ENCODE measurements around the gene RAB3B.
A peak's percentile ranks its signal among the peaks of the same experiment; 100 is the strongest.
"Not testable (repeated sequence)": the region's sequence is repeated elsewhere in the genome, so short reads cannot be mapped to it uniquely, and the experiment has no call there.

RAB3B gene

GRCh38 chr1:51919684-51920083, 70.8 kb downstream of the RAB3B start:
- DNase-seq (ENCODE audit: low spot score) = no peak

GRCh38 chr1:51916587-51917405, 73.7 kb downstream of the RAB3B start:
- peak; percentile 34 for DNase-seq (ENCODE audit: low spot score)

GRCh38 chr1:51915951-51916350, 74.5 kb downstream of the RAB3B start:
- no peak for DNase-seq (ENCODE audit: low spot score)

GRCh38 chr1:51912881-51913280, 77.6 kb downstream of the RAB3B start:
- no peak for DNase-seq (ENCODE audit: low spot score)

- DNase-seq (ENCODE audit: low spot score) = no peak
Measured at GRCh38 chr1:51910221-51911000, 80.1 kb downstream of the RAB3B start.

GRCh38 chr1:51908499-51908898, 82.0 kb downstream of the RAB3B start:
- DNase-seq (ENCODE audit: low spot score) = no peak

- no peak for DNase-seq (ENCODE audit: low spot score)
Measured at GRCh38 chr1:51907079-51907702, 83.3 kb downstream of the RAB3B start.

- DNase-seq (ENCODE audit: low spot score) = no peak
Measured at GRCh38 chr1:51906306-51907078, 84.0 kb downstream of the RAB3B start.

GRCh38 chr1:51902456-51902855, 88.0 kb downstream of the RAB3B start:
- no peak for DNase-seq (ENCODE audit: low spot score)

- DNase-seq (ENCODE audit: low spot score) = no peak
Measured at GRCh38 chr1:51901151-51901550, 89.3 kb downstream of the RAB3B start.

GRCh38 chr1:51899022-51899421, 91.5 kb downstream of the RAB3B start:
- no peak for DNase-seq (ENCODE audit: low spot score)

- peak; percentile 19 for DNase-seq (ENCODE audit: low spot score)
Measured at GRCh38 chr1:51898090-51898734, 92.3 kb downstream of the RAB3B start.

GRCh38 chr1:51897699-51898031, 92.8 kb downstream of the RAB3B start:
- DNase-seq (ENCODE audit: low spot score) = peak; percentile 91

- not testable (repeated sequence) for DNase-seq (ENCODE audit: low spot score)
Measured at GRCh38 chr1:51894748-51895147, 95.8 kb downstream of the RAB3B start.

GRCh38 chr1:51878616-51879336, 111.7 kb downstream of the RAB3B start, which contains the start of gene NRDC:
TSS of gene NRDC (minus strand) at chr1:51878727. CDS start at chr1:51878615, 112 bp downstream.
- peak; percentile 99 for DNase-seq (ENCODE audit: low spot score)

GRCh38 chr1:51878308-51878615, 112.2 kb downstream of the RAB3B start:
- no peak for DNase-seq (ENCODE audit: low spot score)

GRCh38 chr1:51877434-51878307, 112.8 kb downstream of the RAB3B start:
- peak; percentile 54 for DNase-seq (ENCODE audit: low spot score)

GRCh38 chr1:51875836-51876235, 114.7 kb downstream of the RAB3B start:
- no peak for DNase-seq (ENCODE audit: low spot score)

- no peak for DNase-seq (ENCODE audit: low spot score)
Measured at GRCh38 chr1:51875291-51875772, 115.2 kb downstream of the RAB3B start.

GRCh38 chr1:51873270-51873669, 117.2 kb downstream of the RAB3B start:
- not testable (repeated sequence) for DNase-seq (ENCODE audit: low spot score)
